Spleen (tissue), 11 donors: ENCODE data around the gene MMP20. TPM values are rescaled to one million over a fixed set of nuclear protein-coding genes. Genes with fewer than 3 reads are reported as not detected.

Experiments
- DNase-seq: peaks from one replicate; pipeline ENCODE4 v3.0.0-alpha.2; 2020
- H3K27ac ChIP-seq, 8 donors: fragments of 200-600 bp; sonication (generic) in 7 of 8; 1 replicate in 4 of 8; 2 replicates in 4 of 8; pipeline versions ENCODE4 v1.5.0 to v1.8.0; 2016 to 2021; ENCODE audit warnings: inconsistent platforms in 4 of 8, mild to moderate bottlenecking in 4 of 8, moderate library complexity in 1 of 8
- H3K27me3 ChIP-seq, 7 donors: fragments of 200-600 bp; sonication (generic) in 6 of 7; replicated peaks in 1 of 7; 1 replicate in 4 of 7; 2 replicates in 3 of 7; pipeline versions ENCODE4 v1.5.0 to v1.8.0; 2016 to 2021; ENCODE audit warnings: inconsistent platforms in 3 of 7, mild to moderate bottlenecking in 1 of 7
- H3K36me3 ChIP-seq, 6 donors: fragments of 200-600 bp; sonication (generic) in 5 of 6; 1 replicate in 4 of 6; 2 replicates in 2 of 6; pipeline versions ENCODE4 v1.5.0 to v1.8.0; 2016 to 2021; ENCODE audit warnings: inconsistent platforms in 2 of 6
- H3K4me1 ChIP-seq, 6 donors: fragments of 200-600 bp; sonication (generic) in 5 of 6; 1 replicate in 3 of 6; 2 replicates in 3 of 6; pipeline versions ENCODE4 v1.5.0 to v1.8.0; 2016 to 2021; ENCODE audit warnings: inconsistent platforms in 3 of 6
- H3K4me3 ChIP-seq, 8 donors: fragments of 200-600 bp; sonication (generic) in 7 of 8; 1 replicate in 4 of 8; 2 replicates in 4 of 8; pipeline versions ENCODE4 v1.5.0 to v1.8.0; 2016 to 2021; ENCODE audit warnings: inconsistent platforms in 4 of 8, mild to moderate bottlenecking in 4 of 8, moderate library complexity in 2 of 8
- H3K9me3 ChIP-seq, 8 donors: fragments of 200-600 bp; sonication (generic) in 7 of 8; 1 replicate in 4 of 8; 2 replicates in 4 of 8; pipeline versions ENCODE4 v1.5.0 to v1.8.0; 2016 to 2021; ENCODE audit warnings: inconsistent platforms in 4 of 8
- POLR2A ChIP-seq, 3 donors: fragments of 450-650 bp; IDR thresholded peaks; one replicate each; pipeline ENCODE4 v1.5.1; 2017; ENCODE audit warnings: antibody characterized with exemption in 3 of 3, mild to moderate bottlenecking in 1 of 3
- POLR2AphosphoS5 ChIP-seq, 3 donors: sonication (generic); formaldehyde crosslinking; IDR thresholded peaks; one replicate each; pipeline ENCODE4 v1.5.1; 2017; ENCODE audit warnings: antibody characterized with exemption in 3 of 3
- WGBS, 5 donors: extraction: QIAGEN DNeasy Blood & Tissue Kit in 3 of 5; methylation state at CpG; one replicate each; pipeline versions ENCODE4 v1.1.5 to v1.1.7; 2013 to 2018; 5-methylcytosine and 5-hydroxymethylcytosine counted together
- intact Hi-C: fragments of 100-400 bp; cut with DNase I; formaldehyde crosslinking; loops from one replicate; pipeline ENCODE4 v1.15.0; 2023; ENCODE audit warnings: low total_unique reads
- polyA plus RNA-seq, 3 donors: library from polyadenylated mRNA; stranded (reverse); fragments of 200-250 nt; gene quantifications; one replicate each; pipeline ENCODE4 v1.2.1, GENCODE V29; 2013
- total RNA-seq, 7 donors: library from RNA; depleted of rRNA in 3 of 7; stranded (reverse); fragments of >200 nt in 3 of 7; fragmentation: NEBNext Ultra II Directional in 4 of 7; extraction: Animal tissue kit (Norgen Biotek cat#: 25700) in 4 of 7; gene quantifications; one replicate each; pipeline versions ENCODE4 v1.1.0 to v1.2.1, GENCODE V29; 2016 to 2021
- TF ChIP-seq, protein P1 (sequence below), 11 experiments: fragments of 200-600 bp in 7 of 11; fragments of 450-650 bp in 4 of 11; sonication (generic) in 4 of 11; IDR thresholded peaks in 8 of 11; conservative IDR thresholded peaks in 3 of 11; 1 replicate in 7 of 11; 2 replicates in 4 of 11; pipeline versions ENCODE4 v1.4.0 to v1.8.0; 2016 to 2021; ENCODE audit warnings: antibody characterized with exemption in 11 of 11, inconsistent platforms in 4 of 11, mild to moderate bottlenecking in 1 of 11
- donor health status: healthy with polysubstance abuse.
- donor health status: DM: no; HTN: no; CAD: no; lungs with moderate emphysema.
- donor health status: DM: no; HTN: no; CAD: no.
- donor health status: Bipolar disorder and iron deficiency.
- donor health status: healthy.
- donor health status: DM: no; HTN: no; CAD: no.
- donor health status: DM: yes; HTN: yes; CAD: no.

The MMP20 gene
- total and polyA plus RNA-seq, 10 donors: 0.11 TPM; not detected in 9

GRCh38 chr11:102591160-102591718 is 33.9 kb downstream of the MMP20 start:
- TF ChIP-seq, protein P1, sequence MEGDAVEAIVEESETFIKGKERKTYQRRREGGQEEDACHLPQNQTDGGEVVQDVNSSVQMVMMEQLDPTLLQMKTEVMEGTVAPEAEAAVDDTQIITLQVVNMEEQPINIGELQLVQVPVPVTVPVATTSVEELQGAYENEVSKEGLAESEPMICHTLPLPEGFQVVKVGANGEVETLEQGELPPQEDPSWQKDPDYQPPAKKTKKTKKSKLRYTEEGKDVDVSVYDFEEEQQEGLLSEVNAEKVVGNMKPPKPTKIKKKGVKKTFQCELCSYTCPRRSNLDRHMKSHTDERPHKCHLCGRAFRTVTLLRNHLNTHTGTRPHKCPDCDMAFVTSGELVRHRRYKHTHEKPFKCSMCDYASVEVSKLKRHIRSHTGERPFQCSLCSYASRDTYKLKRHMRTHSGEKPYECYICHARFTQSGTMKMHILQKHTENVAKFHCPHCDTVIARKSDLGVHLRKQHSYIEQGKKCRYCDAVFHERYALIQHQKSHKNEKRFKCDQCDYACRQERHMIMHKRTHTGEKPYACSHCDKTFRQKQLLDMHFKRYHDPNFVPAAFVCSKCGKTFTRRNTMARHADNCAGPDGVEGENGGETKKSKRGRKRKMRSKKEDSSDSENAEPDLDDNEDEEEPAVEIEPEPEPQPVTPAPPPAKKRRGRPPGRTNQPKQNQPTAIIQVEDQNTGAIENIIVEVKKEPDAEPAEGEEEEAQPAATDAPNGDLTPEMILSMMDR (IDR thresholded peaks at IDR 0.05 in 8 of 11, conservative IDR thresholded peaks at IDR 0.05 in 3 of 11): no peak
- TF ChIP-seq POLR2AphosphoS5 (IDR thresholded peaks at IDR 0.05) (no peak), POLR2A (IDR thresholded peaks at IDR 0.05) (no peak)
- Histone ChIP-seq H3K4me1 (peaks cover 0 to 12% (median 0%) of the 10 kb centered on the region in 6 donors), H3K4me3 (no peak overlapping the region), H3K9me3 (peaks cover 0 to 7% (median 0%) of the 10 kb centered on the region in 8 donors), H3K27me3 (no peaks in the 10 kb centered on the region), H3K27ac (no peak overlapping the region), H3K36me3 (no peaks in the 10 kb centered on the region)
- intact Hi-C loops: no loop called here
- WGBS, 5 donors: 58 to 80% (median 79%) methylated on average over 5 of the region's 5 CpGs
- DNase-seq: no peak

- no peaks in the 10 kb centered on the region for H3K27me3 ChIP-seq
- TF ChIP-seq POLR2AphosphoS5 (IDR thresholded peaks at IDR 0.05): no peak
- TF ChIP-seq POLR2A (IDR thresholded peaks at IDR 0.05): no peak
- TF ChIP-seq, protein P1 (IDR thresholded peaks at IDR 0.05 in 8 of 11, conservative IDR thresholded peaks at IDR 0.05 in 3 of 11): no peak
- 59 to 67% (median 60%) methylated on average over 6 of the region's 6 CpGs for WGBS, 5 donors
- no peak for DNase-seq
- peaks cover 0 to 7% (median 0%) of the 10 kb centered on the region in 8 donors for H3K9me3 ChIP-seq
- no peak overlapping the region for H3K27ac ChIP-seq
- intact Hi-C loops: no loop called here
- no peak overlapping the region for H3K4me3 ChIP-seq
- H3K36me3 ChIP-seq: no peaks in the 10 kb centered on the region
- H3K4me1 ChIP-seq: peaks cover 0 to 12% (median 0%) of the 10 kb centered on the region in 6 donors
Observed at GRCh38 chr11:102590276-102591049, 34.7 kb downstream of the MMP20 start.

DNA sequence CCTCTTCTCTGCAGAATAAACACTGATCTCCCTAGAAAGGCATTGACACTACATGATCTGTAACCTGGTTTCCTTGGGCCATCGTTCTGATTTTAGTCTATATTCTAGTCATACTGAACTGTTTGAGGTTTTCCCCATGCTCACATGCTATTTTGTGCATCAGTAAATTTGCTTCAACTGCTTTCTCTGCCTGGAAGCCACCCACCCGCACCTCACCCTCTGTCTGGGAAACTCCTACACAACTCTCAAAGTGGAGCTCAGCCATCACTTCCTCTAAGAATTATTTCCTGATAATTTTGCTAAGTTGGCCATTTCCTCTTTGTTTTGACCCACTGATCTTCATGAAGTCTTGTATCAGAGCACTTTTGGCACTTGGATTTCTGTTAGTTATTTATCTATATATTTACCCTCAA is 36.1 kb downstream of the MMP20 start:
- TF ChIP-seq POLR2AphosphoS5 (IDR thresholded peaks at IDR 0.05) (no peak), POLR2A (IDR thresholded peaks at IDR 0.05) (no peak)
- H3K4me3 ChIP-seq: no peak overlapping the region
- H3K9me3 ChIP-seq: peaks cover 0 to 9% (median 0%) of the 10 kb centered on the region in 8 donors
- DNase-seq: no peak
- H3K27me3 ChIP-seq: no peaks in the 10 kb centered on the region
- intact Hi-C loops: no loop called here
- H3K36me3 ChIP-seq: no peaks in the 10 kb centered on the region
- peaks cover 0 to 12% (median 0%) of the 10 kb centered on the region in 6 donors for H3K4me1 ChIP-seq
- H3K27ac ChIP-seq: no peak overlapping the region
- WGBS, 5 donors: 40 to 60% (median 52%) methylated on average over 2 of the region's 2 CpGs

DNA sequence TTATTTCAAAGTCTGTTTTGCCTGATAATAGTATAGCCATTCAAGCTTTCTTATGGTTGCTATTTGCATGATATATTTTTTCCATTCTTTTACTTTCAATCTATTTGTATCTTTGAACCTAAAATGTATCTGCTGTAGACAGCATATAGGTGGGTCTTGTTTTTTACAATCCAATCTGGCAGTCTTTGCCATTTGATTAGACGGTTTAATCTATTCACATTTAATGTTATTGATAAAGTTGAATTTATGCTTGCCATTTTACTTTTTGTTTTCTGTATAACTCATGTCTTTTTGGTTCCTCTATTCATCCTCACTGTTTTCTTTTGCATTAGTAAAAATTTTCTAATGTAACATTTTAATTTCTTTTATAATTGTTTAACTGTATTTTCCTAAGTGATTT is 37.4 kb downstream of the MMP20 start:
- Histone ChIP-seq H3K9me3 (peaks cover 0 to 10% (median 0%) of the 10 kb centered on the region in 8 donors), H3K4me1 (peaks cover 0 to 12% (median 0%) of the 10 kb centered on the region in 6 donors), H3K4me3 (no peak overlapping the region), H3K36me3 (no peaks in the 10 kb centered on the region), H3K27ac (no peak overlapping the region), H3K27me3 (no peaks in the 10 kb centered on the region)
- intact Hi-C loops: no loop called here
- WGBS, 5 donors: 90 to 98% (median 95%) methylated on average over 1 of the region's 1 CpG
- no peak for DNase-seq
- TF ChIP-seq, protein P1 (IDR thresholded peaks at IDR 0.05 in 8 of 11, conservative IDR thresholded peaks at IDR 0.05 in 3 of 11): no peak
- TF ChIP-seq POLR2AphosphoS5 (IDR thresholded peaks at IDR 0.05) (no peak), POLR2A (IDR thresholded peaks at IDR 0.05) (no peak)
